ENCODE measurements around the gene LDAF1. TPM values are rescaled to one million over a fixed set of nuclear protein-coding genes. Genes with fewer than 3 reads are reported as not detected.

Gene LDAF1
- polyA plus RNA-seq, 1 donor from 2014 or later, result 29.7 TPM

DNA sequence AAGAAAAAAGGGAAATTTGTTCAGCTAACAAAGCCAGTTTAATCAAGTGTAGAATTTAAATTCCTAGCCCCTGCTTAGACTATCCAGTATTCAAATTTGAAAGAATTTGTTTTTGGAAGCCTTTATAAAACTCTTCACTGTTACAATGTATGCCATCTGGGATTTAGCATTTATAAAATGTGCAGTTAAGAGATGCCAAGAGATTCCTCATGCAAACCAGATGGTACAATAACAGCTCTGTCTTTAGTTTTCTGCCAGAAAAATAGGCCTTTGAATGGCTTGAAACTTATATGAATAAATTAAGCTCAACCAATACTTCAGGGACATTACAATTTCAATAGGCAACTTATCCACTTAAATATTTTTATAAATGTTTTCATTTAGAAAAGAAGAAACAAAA is 68.3 kb downstream of the LDAF1 start:
- peaks cover 29% of the 10 kb centered on the region for H3K27me3 Mint-ChIP-seq
- H3K4me3 Mint-ChIP-seq, result no peak overlapping the region
- H3K36me3 Mint-ChIP-seq, result no peaks in the 10 kb centered on the region
- peaks cover 0 to 2% (median 0%) of the 10 kb centered on the region in 3 donors for H3K4me1 Mint-ChIP-seq
- no peaks in the 10 kb centered on the region for H3K9me3 Mint-ChIP-seq
- no peak overlapping the region for H3K27ac Mint-ChIP-seq

DNA sequence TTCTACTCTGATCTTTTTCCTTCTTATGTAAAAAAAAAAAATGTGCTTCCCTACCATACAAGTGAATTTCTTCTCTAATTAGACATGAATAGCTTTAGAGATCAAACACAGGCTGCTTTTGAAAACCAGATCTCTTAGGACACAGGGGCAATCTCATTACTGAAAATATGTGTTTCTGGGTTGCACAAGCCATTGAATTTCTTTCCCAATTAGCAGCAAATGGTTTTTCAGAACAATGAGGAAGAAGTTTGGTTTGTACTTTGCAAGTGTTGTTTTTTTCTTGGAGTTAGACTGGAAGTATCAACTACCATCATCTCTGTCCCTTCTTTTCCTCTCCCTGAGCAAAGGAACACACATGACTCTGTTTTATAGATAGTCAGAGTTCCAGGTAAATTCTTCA is 69.4 kb downstream of the LDAF1 start:
- Mint-ChIP-seq H3K4me1 (peaks cover 0 to 2% (median 0%) of the 10 kb centered on the region in 3 donors), H3K9me3 (no peaks in the 10 kb centered on the region), H3K27me3 (peaks cover 27% of the 10 kb centered on the region), H3K27ac (no peak overlapping the region), H3K4me3 (no peak overlapping the region), H3K36me3 (no peaks in the 10 kb centered on the region)

DNA sequence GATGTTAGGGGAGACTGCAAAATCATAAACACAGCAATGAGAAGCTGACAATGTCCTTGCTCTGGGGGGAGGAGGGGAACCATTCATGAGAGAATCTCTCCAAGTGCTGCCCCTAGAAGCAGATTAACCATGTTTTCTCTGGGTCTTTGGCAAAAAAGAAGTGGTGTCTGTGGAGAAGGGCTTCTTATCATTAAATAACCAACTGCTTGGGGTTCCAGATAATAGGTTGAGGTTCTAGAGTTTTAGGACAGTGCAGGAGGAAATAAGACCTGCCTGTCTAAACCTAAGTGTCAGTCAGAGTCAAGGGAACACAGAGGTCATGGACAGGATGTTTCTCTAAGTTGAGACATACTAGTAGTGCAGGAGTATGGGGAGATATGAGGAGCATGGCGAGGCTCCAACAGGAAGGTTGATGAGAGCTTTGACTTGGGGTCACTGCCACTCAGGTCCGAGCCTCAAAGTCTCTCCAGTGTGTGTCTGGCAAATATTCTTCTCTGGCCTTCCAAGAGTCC is 69.9 kb downstream of the LDAF1 start:
- Mint-ChIP-seq H3K36me3 (no peaks in the 10 kb centered on the region), H3K27ac (no peak overlapping the region), H3K4me3 (no peak overlapping the region), H3K9me3 (no peaks in the 10 kb centered on the region), H3K27me3 (peaks cover 32% of the 10 kb centered on the region), H3K4me1 (peaks cover 0 to 2% (median 0%) of the 10 kb centered on the region in 3 donors)

Other genes starting within 250 kb of the LDAF1 start
- not detected for gene DNAH3, start 7.8 kb upstream of the LDAF1 start, polyA plus RNA-seq
- not detected for gene ZP2, start 52.9 kb downstream of the LDAF1 start, polyA plus RNA-seq
- gene ANKS4B, start 75.0 kb downstream of the LDAF1 start, polyA plus RNA-seq, result not detected
- not detected for gene CRYM, start 119.6 kb downstream of the LDAF1 start, polyA plus RNA-seq

All from IgD-negative memory B cell (primary cell).